Peyer's patch (tissue), 4 donors: ENCODE data around the gene FSTL1.

Experiments
- POLR2A ChIP-seq, 2 donors: fragments of 450-650 bp; IDR thresholded peaks; one replicate each; pipeline ENCODE4 v1.5.1; 2017; ENCODE audit warnings: antibody characterized with exemption in 2 of 2, mild to moderate bottlenecking in 2 of 2, moderate library complexity in 2 of 2
- TF ChIP-seq, protein P1 (sequence below), 6 experiments: fragments of 450-650 bp in 4 of 6; fragments of 200-600 bp in 2 of 6; sonication (generic) in 1 of 6; IDR thresholded peaks; one replicate each; pipeline ENCODE4 v1.5.1; 2017 to 2019; ENCODE audit warnings: antibody characterized with exemption in 6 of 6, mild to moderate bottlenecking in 3 of 6, moderate library complexity in 1 of 6

- TF ChIP-seq POLR2A (IDR thresholded peaks at IDR 0.05): no peak
- TF ChIP-seq, protein P1, sequence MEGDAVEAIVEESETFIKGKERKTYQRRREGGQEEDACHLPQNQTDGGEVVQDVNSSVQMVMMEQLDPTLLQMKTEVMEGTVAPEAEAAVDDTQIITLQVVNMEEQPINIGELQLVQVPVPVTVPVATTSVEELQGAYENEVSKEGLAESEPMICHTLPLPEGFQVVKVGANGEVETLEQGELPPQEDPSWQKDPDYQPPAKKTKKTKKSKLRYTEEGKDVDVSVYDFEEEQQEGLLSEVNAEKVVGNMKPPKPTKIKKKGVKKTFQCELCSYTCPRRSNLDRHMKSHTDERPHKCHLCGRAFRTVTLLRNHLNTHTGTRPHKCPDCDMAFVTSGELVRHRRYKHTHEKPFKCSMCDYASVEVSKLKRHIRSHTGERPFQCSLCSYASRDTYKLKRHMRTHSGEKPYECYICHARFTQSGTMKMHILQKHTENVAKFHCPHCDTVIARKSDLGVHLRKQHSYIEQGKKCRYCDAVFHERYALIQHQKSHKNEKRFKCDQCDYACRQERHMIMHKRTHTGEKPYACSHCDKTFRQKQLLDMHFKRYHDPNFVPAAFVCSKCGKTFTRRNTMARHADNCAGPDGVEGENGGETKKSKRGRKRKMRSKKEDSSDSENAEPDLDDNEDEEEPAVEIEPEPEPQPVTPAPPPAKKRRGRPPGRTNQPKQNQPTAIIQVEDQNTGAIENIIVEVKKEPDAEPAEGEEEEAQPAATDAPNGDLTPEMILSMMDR (IDR thresholded peaks at IDR 0.05): no peak
Observed at GRCh38 chr3:120477781-120478180, 27.0 kb upstream of the FSTL1 start.
